AG04449 (cell line): Measurements from ENCODE around the gene SLU7.

Source experiments
- CTCF ChIA-PET: fragments of 350-600 bp; formaldehyde crosslinking; extraction: SDS; loops from one replicate; lab custom pipeline; 2021; ENCODE audit warnings: antibody characterized with exemption; lab: Yijun Ruan, JAX
- POLR2A ChIA-PET: fragments of 400-600, 350-600 bp; formaldehyde crosslinking; extraction: SDS; loops from one replicate; lab custom pipeline; 2020; ENCODE audit warnings: antibody characterized with exemption, inconsistent platforms; lab: Yijun Ruan, JAX
- DNase-seq: peaks from one replicate; pipeline ENCODE4 v3.0.0-alpha.2; 2010; ENCODE audit warnings: low read depth, low spot score
- H3K4me3 ChIP-seq: 2 replicates; pipeline ENCODE4 v1.5.1; 2011; ENCODE audit warnings: low read depth, mild to moderate bottlenecking, control low read depth, low read length
- CTCF ChIP-seq: IDR thresholded peaks from one replicate; pipeline ENCODE4 v1.5.1; 2011; ENCODE audit warnings: mild to moderate bottlenecking, moderate library complexity, low read length, control low read depth, inconsistent platforms; ENCODE audit not compliant: insufficient read depth; ENCODE audit errors: missing control alignments

SLU7 gene

DNA sequence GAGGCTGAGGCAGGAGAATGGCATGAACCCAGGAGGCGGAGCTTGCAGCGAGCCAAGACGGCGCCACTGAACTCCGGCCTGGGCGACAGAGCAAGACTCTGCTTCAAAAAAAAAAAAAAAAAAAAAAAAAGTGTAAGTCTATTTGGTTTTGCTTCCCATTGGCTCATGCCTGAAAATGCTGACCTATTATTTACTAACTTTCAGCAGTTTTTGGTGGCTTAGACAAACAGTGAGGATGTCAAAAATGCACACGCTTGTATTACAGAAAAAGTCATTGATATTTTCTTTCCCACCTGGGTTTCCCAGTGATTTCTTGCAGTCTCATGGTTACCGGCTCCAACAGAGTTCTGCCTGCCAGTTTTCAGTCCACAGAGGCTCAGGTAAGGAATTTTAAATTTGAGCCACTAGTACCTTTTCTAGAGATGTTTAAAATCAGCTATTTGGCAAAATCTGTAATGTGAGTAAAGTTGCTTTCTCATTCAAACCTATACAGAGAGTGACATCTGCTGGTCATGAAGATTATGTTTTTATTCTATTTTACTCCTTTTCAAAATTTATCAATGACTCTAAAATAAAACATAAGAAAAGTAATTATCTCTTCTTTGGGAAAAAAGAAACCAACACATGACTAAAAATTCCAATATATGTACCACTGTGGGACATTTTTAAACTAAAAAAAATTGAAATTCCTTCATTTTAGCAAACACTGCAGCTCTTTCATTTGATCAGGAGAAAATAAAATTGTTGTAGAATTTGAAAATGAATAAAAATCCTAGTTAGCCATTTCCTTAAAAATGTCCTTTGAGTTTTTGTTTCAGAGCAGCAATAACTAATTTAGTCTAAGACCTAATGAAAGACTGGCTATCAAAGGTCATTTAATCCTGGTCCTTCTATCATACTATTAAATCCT is 27.8 kb downstream of the SLU7 start:
- ChIA-PET CTCF (interaction anchor here (0.6 to 13.1 kb wide), 28 partner anchors 9 to 1102 kb away, joined by 3 to 270 read pairs (median 4); partner anchors contain the start of genes C1QTNF2, FAM200C and SLU7), POLR2A (interaction anchor here (1.0 kb wide), 1 partner anchor 369 kb away, joined by 3 read pairs; no protein-coding TSS in a partner anchor)
- TF ChIP-seq CTCF = peak; percentile 25
- DNase-seq = no peak
- H3K4me3 ChIP-seq = no peak overlapping the region

- TF ChIP-seq CTCF = no peak
- ChIA-PET POLR2A (no interaction called here), CTCF (interaction anchor here (1.2 kb wide), 1 partner anchor 366 kb away, joined by 4 read pairs; no protein-coding TSS in a partner anchor)
- no peak for DNase-seq
- no peak overlapping the region for H3K4me3 ChIP-seq
Observed at GRCh38 chr5:160387445-160387844, 31.4 kb downstream of the SLU7 start.

- DNase-seq = no peak
- ChIA-PET POLR2A (no interaction called here), CTCF (interaction anchor here (1.4 kb wide), 1 partner anchor 364 kb away, joined by 8 read pairs; no protein-coding TSS in a partner anchor)
- no peak overlapping the region for H3K4me3 ChIP-seq
- no peak for TF ChIP-seq CTCF
Observed at GRCh38 chr5:160385496-160385895, 33.4 kb downstream of the SLU7 start.

GRCh38 chr5:160384681-160385080 is 34.2 kb downstream of the SLU7 start:
- POLR2A ChIA-PET = no interaction called here

GRCh38 chr5:160382346-160382745 is 36.5 kb downstream of the SLU7 start:
- POLR2A ChIA-PET = no interaction called here
- TF ChIP-seq CTCF = no peak
- DNase-seq = no peak
- no peak overlapping the region for H3K4me3 ChIP-seq
- CTCF ChIA-PET = interaction anchor here (2.0 to 3.7 kb wide), 2 partner anchors 9 to 360 kb away, joined by 7 to 19 read pairs; no protein-coding TSS in a partner anchor

More at GRCh38 chr5:160384681-160385080, 34.2 kb downstream of the SLU7 start:
- H3K4me3 ChIP-seq = no peak overlapping the region
- DNase-seq = no peak
- TF ChIP-seq CTCF = no peak
- CTCF ChIA-PET = interaction anchor here (1.4 kb wide), 1 partner anchor 364 kb away, joined by 4 read pairs; no protein-coding TSS in a partner anchor

DNA sequence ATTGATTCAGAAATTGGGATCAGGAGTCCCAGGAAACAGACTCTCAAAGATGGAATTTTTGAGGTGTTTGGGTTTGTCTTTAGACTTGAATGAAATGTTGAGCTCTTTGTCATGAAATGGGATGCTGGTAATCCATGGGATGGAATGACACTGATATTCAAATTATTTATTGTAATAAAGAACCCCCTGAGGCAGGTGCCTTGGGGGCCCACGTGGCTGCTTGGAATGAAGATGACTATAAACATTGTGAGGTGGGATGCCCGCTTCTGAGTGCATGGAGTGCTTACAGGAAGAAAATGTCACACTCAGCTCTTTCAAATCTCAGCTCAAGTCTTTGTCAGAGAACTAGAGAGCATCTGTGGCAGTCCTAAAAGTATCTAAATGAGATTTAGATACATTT is 38.8 kb downstream of the SLU7 start:
- no peak for DNase-seq
- H3K4me3 ChIP-seq = no peak overlapping the region
- ChIA-PET CTCF (interaction anchor here (1.2 to 3.7 kb wide), 7 partner anchors 8 to 360 kb away, joined by 3 to 19 read pairs (median 3); no protein-coding TSS in a partner anchor), POLR2A (no interaction called here)
- no peak for TF ChIP-seq CTCF
